RKO (cell line): ENCODE data around the gene DOCK4.
"Not testable (repeated sequence)": the region's sequence is repeated elsewhere in the genome, so short reads cannot be mapped to it uniquely, and the experiment has no call there.

Source experiments
- DNase-seq: peaks from one replicate; pipeline ENCODE4 v3.0.0-alpha.2; 2016; ENCODE audit warnings: low spot score

The DOCK4 gene

GRCh38 chr7:112135815-112136214, 70.4 kb downstream of the DOCK4 start:
- DNase-seq, result no peak

DNA sequence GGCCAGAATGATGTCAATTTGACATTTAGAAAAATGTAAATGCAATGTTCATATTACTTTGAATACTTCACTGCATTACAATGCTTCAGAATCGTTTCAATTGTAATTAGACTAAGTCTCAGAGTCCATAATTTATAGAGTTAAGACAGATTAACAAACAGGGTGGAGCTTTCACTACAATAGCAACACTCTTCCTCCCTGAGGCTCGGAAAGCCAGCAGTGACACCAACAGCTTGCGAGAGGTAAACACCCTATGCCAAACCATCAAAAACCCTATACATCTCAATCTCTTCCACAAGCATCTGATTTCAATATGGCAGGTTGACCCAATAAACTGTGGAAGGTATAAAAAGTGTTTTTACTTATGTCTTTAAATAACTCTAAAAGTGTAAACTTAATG, 72.2 kb downstream of the DOCK4 start:
- no peak for DNase-seq

DNA sequence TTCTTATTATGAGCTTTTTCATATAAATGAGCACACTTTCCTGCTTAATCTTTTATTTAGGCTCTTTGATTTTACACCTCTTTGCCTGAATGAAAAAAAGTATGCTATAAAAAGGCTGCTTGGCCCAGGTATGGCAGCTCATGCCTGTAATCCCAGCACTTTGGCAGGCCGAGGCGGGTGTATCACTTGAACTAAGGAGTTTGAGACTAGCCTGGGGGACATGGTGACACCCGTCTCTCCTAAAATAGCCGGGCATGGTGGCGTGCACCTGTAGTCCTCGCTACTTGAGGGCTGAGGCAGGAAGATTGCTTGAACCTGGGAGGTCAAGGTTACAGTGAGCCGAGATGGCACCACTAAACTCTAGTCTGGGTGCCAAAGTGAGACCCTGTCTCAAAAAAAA, 72.9 kb downstream of the DOCK4 start:
- no peak for DNase-seq

GRCh38 chr7:112132051-112132694, 74.0 kb downstream of the DOCK4 start:
- DNase-seq, result no peak

DNA sequence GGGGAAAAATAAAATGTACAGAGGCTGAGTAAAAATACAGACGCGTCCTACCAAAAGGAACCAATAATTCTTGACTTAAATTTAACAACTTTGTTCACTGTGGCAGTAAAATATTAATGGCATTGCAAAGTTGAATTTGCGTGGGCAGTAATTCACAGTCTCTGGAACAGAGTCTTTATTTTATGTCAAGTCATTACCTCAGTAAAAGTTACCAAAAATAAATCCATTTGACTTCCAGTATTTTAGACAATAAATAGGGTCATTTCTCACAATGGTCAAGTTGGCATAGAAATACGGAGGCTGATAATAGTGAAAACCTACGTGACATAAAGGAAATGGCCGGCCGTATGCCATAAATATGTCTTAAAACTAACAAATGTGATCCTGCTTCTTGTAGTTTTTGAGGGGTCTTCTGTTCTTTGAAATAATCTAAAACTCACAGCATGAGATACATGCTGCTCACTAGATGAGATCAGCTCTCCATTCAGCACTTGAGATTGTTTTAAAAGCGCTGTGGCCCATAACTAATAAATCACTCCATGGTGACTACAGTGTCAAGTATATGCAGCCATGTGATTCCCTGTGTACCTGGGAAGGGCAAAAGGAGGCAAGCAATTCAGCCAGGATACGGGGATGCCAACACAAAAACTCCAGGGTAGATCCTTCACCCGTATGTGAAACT, 75.3 kb downstream of the DOCK4 start:
- DNase-seq, result no peak

DNA sequence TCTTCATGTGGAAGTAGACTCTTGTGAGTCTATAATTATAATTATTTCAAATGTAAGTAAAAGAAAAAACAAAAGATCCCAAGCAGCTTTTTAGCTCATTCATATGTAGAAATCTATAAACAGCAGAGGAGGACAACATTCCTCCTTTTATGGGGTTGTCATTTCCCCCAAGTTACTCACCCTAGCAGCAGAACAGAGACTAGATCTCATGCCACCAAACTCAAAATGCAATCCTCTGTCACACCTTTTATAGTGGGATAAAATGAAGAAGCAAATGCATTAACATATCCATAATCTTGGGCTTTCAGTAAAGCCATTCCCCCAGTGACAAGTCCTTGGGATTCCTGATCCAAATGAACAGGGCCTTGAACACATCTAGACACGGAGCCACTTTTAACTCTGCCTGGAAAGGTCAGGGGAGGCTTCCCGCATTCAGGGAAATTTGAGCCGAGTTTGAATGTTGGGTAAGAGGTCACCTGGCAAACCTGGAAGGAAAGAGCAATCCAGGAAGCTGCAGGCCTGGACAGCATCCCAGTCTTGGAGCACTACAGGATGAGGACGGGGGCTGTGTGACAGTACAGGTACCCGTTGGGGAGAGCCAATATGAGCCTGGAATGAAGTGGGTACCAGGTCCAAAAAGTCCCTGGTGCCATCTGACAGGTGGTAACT, 76.4 kb downstream of the DOCK4 start:
- no peak for DNase-seq

GRCh38 chr7:112128461-112129425, 77.5 kb downstream of the DOCK4 start:
- not testable (repeated sequence) for DNase-seq

DNA sequence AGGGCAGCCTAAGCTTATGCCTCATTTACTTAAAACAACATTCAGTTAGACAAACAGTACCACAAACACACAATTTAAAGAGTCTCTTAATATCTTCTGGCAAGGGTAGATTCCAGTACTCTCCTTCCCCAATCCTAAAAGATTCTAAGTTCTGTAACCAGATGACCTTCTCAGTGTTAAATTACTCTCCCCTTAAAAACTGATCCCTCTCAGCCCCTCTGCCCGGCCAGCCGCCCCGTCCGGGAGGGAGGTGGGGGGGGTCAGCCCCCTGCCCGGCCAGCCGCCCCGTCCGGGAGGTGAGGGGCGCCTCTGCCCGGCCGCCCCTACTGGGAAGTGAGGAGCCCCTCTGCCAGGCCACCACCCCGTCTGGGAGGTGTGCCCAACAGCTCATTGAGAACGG, 78.2 kb downstream of the DOCK4 start:
- not testable (repeated sequence) for DNase-seq

- DNase-seq, result no peak
These were observed 80.9 kb downstream of the DOCK4 start for GRCh38 chr7:112125250-112125649.

GRCh38 chr7:112124061-112124766, 82.0 kb downstream of the DOCK4 start:
- DNase-seq, result no peak

DNA sequence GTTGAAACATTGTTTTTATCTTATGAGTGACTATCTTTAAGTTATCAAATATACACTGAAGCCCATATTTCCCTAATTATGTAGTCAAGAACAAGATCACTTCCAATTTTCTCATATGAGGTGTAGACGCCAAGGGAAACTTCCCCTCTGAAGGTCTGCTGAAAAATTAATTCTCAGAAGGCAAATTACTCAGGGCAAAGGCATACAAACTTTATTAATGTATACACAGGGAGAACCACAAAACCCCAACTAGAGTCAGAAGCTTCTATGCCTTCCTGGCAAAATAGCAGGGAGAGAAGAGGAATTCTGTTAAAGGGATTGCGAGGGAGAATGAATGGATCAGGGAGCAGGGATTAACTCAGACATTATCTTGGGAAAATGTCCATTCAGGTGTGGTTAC, 83.4 kb downstream of the DOCK4 start:
- no peak for DNase-seq

GRCh38 chr7:112122144-112122543, 84.1 kb downstream of the DOCK4 start:
- DNase-seq, result no peak

DNA sequence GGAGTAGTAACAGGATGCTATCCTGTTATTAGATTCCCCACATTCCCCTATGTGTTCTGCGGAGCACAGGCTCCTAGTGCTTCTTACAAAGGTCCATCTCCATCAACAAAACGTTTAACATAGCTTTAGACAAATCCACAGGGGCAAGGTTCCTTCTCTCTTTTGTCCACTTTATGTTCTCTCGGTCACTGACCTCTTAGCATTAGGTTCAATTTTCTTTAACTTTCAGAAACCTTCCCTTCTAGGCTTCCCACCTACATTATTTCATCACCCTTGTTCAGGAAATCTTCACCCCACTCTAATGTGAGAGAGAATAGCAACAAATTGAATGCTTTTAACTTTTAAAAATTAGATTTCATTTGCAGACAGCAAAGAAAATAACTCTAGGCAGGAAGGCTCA, 84.9 kb downstream of the DOCK4 start:
- DNase-seq, result no peak

GRCh38 chr7:112120696-112121217, 85.4 kb downstream of the DOCK4 start:
- DNase-seq, result no peak

GRCh38 chr7:112118581-112119566, 87.3 kb downstream of the DOCK4 start:
- no peak for DNase-seq

DNA sequence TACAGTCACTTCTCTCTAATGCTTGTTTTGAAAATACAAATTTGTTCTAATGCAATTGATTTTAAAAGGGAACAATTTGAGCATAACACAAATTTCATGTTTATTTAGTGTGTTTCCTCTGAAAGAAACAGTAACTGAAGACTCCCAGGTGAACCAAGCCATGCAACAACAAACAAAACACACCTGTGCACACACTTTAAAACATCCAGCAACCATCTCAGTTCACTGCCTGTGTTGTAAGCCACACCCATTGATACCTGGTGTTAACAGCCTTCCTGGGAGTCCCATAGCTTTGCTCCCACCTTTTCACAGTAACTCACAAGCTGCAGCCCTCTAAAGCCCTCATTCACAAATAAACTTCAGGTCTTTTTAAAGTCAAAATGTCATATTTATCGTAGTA, 89.3 kb downstream of the DOCK4 start:
- no peak for DNase-seq

- DNase-seq, result no peak
These were observed 89.8 kb downstream of the DOCK4 start for GRCh38 chr7:112116358-112116757.

GRCh38 chr7:112115880-112116279, 90.3 kb downstream of the DOCK4 start:
- DNase-seq, result no peak

GRCh38 chr7:112113913-112114575, 92.2 kb downstream of the DOCK4 start:
- DNase-seq, result no peak
